Activated naive CD8-positive, alpha-beta T cell treated with anti-CD3 and anti-CD28 coated beads, Interleukin-2, amount 10 ng/mL, durations not matched to agents 7 days and 5 days (primary cell): ENCODE data around the gene KCNH1. TPM values are rescaled to one million over a fixed set of nuclear protein-coding genes. Genes with fewer than 3 reads are reported as not detected.

Source experiments
- ATAC-seq: fragments of 150-1000 bp; cut with Tn5 transposase; one replicate; pipeline ENCODE4 v1.10.0; 2021; ENCODE audit warnings: low read depth, moderate library complexity
- POLR2A ChIA-PET: fragments of 350-600 bp; sonication (Branson Sonifier 250); formaldehyde crosslinking; loops from one replicate; lab custom pipeline; 2021; ENCODE audit warnings: antibody characterized with exemption; lab: Charles Lee
- DNase-seq: peaks from one replicate; pipeline ENCODE4 v3.0.0; 2021
- H3K27ac Mint-ChIP-seq: one replicate; pipeline ENCODE4 v1.8.0; 2022; ENCODE audit warnings: mild to moderate bottlenecking, mixed read lengths
- H3K27me3 Mint-ChIP-seq: one replicate; pipeline ENCODE4 v1.8.0; 2022; ENCODE audit warnings: mild to moderate bottlenecking, moderate library complexity, mixed read lengths
- H3K36me3 Mint-ChIP-seq: one replicate; pipeline ENCODE4 v1.8.0; 2021; ENCODE audit warnings: mild to moderate bottlenecking, mixed read lengths
- H3K4me1 Mint-ChIP-seq: one replicate; pipeline ENCODE4 v1.8.0; 2021; ENCODE audit warnings: mixed read lengths
- H3K4me3 Mint-ChIP-seq: one replicate; pipeline ENCODE4 v1.8.0; 2022; ENCODE audit warnings: mild to moderate bottlenecking, moderate library complexity, mixed read lengths
- H3K9me3 Mint-ChIP-seq: one replicate; pipeline ENCODE4 v1.8.0; 2021; ENCODE audit warnings: mixed read lengths
- total RNA-seq, 2 experiments: library from RNA; stranded (reverse); gene quantifications; one replicate each; pipeline ENCODE4 v1.2.3, GENCODE V29; 2021

The KCNH1 gene
- total RNA-seq, 2 experiments from 2014 or later: not detected

DNA sequence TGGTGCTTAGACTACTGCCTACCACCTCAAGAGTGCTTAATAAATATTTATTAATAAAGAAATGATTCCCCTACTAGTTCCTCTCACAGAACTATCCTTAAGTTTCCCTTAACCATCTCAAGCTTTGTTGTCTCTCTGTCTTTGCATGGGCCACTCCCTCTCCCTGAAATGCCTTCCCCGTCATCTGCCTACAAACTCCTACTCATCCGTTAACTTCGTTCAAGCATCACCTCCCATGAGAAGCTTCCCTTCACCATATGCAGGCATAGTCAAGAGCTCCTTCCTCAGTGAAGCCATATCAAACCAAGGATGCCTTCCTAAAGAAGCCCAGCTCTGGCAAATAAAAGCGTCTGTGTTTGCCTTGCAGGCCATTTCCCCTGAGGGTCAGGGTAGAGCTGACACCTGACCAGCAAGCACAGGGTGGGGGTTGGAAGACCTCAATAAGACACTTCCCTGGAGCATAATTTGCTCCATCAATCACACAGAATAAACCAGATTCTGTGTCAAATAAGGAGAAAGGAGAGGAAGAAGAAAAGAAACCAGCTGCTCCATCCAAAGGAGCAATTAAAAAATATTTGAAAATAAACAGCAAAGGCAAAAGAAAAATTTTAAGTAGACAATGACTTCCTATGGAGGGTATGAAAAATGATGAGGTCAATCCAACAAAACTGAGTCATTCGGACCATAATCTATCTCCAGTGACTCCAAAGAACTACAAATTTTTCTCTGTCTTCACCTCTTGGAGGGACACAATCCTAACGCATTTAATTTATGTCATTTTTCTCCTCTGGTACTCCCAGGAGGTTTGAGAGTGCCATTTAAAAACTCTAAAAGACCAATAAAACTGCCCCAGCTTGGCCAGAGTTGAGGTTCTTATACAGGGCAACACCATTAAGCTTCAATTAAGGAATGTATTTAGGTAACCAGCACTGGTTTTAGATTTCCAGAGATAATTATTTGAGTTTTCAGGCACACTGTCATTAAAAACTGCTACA, 303.6 kb downstream of the KCNH1 start:
- H3K4me3 Mint-ChIP-seq: no peak overlapping the region
- DNase-seq (no peak), ATAC-seq (no peak)
- POLR2A ChIA-PET: no interaction called here
- no peaks in the 10 kb centered on the region for H3K36me3 Mint-ChIP-seq
- H3K4me1 Mint-ChIP-seq: no peaks in the 10 kb centered on the region
- peaks cover 7% of the 10 kb centered on the region for H3K27me3 Mint-ChIP-seq
- no peaks in the 10 kb centered on the region for H3K9me3 Mint-ChIP-seq
- no peak overlapping the region for H3K27ac Mint-ChIP-seq

DNA sequence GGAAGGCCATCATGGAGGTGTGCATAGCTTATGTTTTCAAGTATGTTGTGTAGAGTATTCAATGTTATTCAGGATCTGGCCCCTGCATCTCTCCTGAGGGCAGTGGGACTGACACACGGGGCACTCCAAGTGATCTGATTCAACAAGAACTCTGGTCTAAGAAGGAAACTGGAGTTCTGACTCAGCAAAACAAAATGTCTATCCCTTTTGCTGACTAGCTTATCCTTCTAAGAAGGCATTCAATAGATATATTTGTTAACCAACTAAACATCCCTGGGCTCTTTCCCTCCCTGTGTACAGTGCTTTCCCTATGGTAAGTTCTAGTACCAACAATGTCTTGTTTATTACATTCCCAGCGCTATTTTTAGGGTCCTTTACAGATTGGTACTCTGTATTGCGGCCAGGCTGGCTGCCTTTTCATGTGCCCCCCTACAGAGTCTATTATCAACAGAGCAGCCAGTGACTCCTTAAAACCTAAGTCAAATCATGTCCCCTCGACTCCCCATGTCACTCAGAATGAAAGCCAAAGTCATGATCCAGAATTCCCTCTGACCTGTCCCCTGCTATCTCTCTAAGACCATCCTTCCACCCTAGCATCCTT, 304.9 kb downstream of the KCNH1 start:
- Mint-ChIP-seq H3K4me3 (no peak overlapping the region), H3K36me3 (no peaks in the 10 kb centered on the region), H3K27me3 (peaks cover 9% of the 10 kb centered on the region), H3K4me1 (no peaks in the 10 kb centered on the region), H3K9me3 (no peaks in the 10 kb centered on the region), H3K27ac (no peak overlapping the region)
- POLR2A ChIA-PET: no interaction called here
- ATAC-seq (no peak), DNase-seq (no peak)

DNA sequence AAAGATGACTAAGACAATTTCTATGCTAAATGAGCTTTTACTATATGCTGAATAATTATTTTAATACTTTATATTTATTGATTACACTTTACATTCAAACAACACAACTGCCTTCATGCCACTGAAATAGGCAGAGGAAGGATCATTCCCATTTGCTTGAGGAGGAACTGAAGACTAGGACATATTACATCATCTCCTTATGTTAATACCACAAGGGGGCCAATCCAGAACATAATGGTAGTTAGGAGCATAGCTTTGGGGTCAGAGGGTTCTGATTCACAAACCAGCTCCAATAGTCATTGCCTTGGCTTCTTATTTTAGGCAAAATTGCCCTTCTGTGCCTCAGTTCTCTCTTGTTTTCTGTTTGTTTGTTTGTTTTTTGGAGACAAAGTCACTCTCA, 306.5 kb downstream of the KCNH1 start:
- Mint-ChIP-seq H3K9me3 (no peaks in the 10 kb centered on the region), H3K4me3 (no peak overlapping the region), H3K27me3 (peaks cover 9% of the 10 kb centered on the region), H3K36me3 (no peaks in the 10 kb centered on the region), H3K4me1 (no peaks in the 10 kb centered on the region), H3K27ac (no peak overlapping the region)
- POLR2A ChIA-PET: no interaction called here
- ATAC-seq: no peak
- DNase-seq: no peak

DNA sequence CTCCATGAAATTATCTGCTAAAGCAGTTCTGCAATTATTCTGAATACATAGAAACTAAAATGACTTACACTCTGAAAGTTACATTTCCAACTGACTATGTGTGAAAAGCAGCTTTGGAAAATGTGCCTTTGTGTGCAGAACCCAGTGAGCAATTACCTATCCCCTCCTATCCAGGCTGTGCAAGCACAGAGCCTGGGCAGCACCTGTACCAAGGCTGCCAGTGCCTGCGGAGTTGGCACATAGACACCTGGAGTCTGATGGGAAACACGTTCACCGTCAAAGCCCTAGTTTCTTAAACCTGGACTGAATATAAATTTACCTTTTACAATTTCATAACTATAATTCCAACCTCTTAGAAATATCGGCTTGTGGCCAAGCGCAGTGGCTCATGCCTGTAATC, 307.3 kb downstream of the KCNH1 start:
- no peak for DNase-seq
- POLR2A ChIA-PET: no interaction called here
- H3K4me3 Mint-ChIP-seq: no peak overlapping the region
- no peaks in the 10 kb centered on the region for H3K36me3 Mint-ChIP-seq
- no peak overlapping the region for H3K27ac Mint-ChIP-seq
- peaks cover 9% of the 10 kb centered on the region for H3K27me3 Mint-ChIP-seq
- no peak for ATAC-seq
- no peaks in the 10 kb centered on the region for H3K4me1 Mint-ChIP-seq
- H3K9me3 Mint-ChIP-seq: no peaks in the 10 kb centered on the region

DNA sequence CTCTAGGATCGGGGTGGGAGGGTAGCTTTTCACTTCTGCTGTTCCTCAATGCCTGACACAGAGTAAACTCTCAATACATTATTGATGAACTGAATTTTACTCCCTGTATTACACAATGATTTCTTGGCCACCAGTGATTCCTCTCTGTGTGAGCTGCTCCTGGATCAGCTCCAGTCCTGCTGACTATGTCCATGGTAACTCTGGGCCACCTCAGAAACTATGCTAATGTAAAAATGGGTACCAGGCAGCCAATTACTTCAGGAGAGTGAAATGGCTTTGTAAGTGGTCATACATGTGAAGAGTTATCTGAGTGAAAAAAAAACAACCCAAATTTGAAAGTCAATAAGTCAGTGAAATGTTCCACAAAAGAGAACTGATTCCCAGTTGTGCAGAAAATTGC, 311.0 kb downstream of the KCNH1 start:
- ATAC-seq (no peak), DNase-seq (no peak)
- H3K27ac Mint-ChIP-seq: no peak overlapping the region
- no peaks in the 10 kb centered on the region for H3K4me1 Mint-ChIP-seq
- peaks cover 10% of the 10 kb centered on the region for H3K27me3 Mint-ChIP-seq
- no peaks in the 10 kb centered on the region for H3K9me3 Mint-ChIP-seq
- no peak overlapping the region for H3K4me3 Mint-ChIP-seq
- H3K36me3 Mint-ChIP-seq: no peaks in the 10 kb centered on the region
- POLR2A ChIA-PET: no interaction called here

DNA sequence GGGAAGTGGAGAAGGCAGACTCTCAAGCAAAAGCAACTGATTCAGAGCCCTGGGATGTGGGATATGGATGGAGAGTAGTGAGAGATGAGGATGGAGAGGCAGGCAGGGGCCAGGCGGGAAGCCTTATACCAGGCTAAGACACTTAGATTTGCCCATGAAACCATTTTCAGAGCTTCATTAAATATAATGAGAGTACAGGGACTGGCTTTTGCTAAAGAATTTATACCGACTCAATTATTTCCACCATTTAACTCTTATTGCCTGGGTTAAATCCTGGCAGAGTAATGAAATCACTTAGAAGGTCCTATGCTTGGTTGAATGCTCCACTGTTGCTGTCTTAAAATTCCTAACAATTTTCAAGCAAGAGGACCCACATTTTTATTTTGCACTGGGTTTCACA, 311.7 kb downstream of the KCNH1 start:
- Mint-ChIP-seq H3K27me3 (peaks cover 10% of the 10 kb centered on the region), H3K4me3 (no peak overlapping the region), H3K4me1 (no peaks in the 10 kb centered on the region), H3K27ac (no peak overlapping the region), H3K9me3 (no peaks in the 10 kb centered on the region), H3K36me3 (no peaks in the 10 kb centered on the region)
- no peak for DNase-seq
- POLR2A ChIA-PET: no interaction called here
- no peak for ATAC-seq

DNA sequence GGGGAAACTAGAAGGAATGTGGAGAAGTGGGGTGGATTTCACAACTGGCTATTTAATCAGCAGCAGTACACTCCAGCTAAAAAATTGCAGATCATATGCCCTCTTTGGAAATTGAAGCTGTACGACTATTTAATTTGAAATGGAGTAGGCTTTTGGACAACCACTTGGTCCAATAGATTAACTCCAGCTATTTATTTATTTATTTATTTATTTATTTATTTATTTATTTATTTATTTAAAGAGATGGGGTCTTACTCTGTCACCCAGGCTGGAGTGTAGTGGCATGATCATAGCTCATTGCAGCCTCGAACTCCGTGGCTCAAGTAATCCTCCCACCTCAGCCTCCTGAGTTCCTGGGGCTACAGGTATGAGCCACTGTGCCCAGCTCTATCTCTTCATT, 312.3 kb downstream of the KCNH1 start:
- ATAC-seq: no peak
- no peaks in the 10 kb centered on the region for H3K4me1 Mint-ChIP-seq
- H3K36me3 Mint-ChIP-seq: no peaks in the 10 kb centered on the region
- POLR2A ChIA-PET: no interaction called here
- H3K27me3 Mint-ChIP-seq: peaks cover 10% of the 10 kb centered on the region
- H3K4me3 Mint-ChIP-seq: no peak overlapping the region
- no peak for DNase-seq
- no peak overlapping the region for H3K27ac Mint-ChIP-seq
- H3K9me3 Mint-ChIP-seq: no peaks in the 10 kb centered on the region

DNA sequence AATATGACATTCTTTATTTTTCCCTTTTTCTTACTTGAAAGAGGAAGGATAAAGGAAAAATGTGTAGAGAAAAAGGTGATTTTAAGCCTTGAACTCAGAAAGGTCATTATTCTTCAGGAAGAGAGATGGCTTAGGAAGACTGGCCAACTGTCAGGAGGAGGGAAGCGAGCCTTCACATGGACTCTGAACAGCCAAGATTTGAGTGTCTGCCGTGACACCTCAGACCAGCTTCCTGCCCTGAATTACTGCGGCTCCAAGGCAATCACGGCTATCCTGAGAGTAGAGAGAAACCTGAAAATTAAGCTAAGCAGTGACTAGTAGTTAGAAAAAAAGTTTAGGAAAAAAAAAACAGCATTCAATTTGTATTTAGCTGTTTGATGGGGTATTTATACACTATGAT, 314.7 kb downstream of the KCNH1 start:
- no peak for ATAC-seq
- POLR2A ChIA-PET: no interaction called here
- Mint-ChIP-seq H3K27me3 (peaks cover 5% of the 10 kb centered on the region), H3K4me3 (no peak overlapping the region), H3K9me3 (no peaks in the 10 kb centered on the region), H3K27ac (no peak overlapping the region), H3K36me3 (no peaks in the 10 kb centered on the region), H3K4me1 (no peaks in the 10 kb centered on the region)
- DNase-seq: no peak

DNA sequence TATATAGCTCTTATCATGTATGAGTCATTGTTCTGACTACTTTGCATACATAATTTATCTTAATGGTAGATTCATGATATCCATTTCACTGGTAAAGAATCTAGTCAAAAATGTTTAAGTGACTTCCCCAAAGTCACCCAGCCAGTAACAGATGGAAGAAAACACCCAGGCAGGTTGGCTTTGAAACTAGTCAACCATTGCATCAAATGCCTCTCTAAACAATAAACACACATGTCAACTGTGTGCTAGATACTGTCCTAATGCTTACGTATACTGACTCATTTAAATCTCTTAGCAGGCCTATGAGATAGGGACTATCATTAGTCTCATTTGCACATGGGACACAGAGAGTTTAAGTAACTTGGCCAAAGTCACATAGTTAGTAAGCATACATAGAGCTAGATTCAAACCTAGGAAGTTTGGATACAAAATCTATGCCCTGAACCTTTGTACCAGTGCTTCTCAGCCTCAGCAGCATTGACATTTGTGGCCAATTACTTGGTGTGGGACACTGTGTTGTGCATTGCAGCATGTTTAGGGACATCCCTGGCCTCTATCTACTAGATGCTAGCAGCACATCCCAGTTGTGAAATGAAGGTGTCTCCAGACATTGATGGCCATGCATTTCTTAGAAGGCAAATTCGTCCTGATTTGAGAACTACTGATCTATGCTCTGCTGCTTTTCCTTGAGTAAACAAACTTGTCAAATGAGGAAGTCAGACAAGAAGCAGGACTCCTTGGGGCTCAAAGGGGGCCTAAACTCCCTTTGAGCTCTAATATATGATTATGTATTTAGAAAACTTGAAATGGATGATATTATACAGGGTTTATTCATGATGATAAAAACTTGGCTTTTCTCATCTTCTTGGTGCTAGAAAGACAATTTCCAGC, 316.3 kb downstream of the KCNH1 start:
- Mint-ChIP-seq H3K36me3 (no peaks in the 10 kb centered on the region), H3K9me3 (no peaks in the 10 kb centered on the region), H3K4me3 (no peak overlapping the region), H3K4me1 (no peaks in the 10 kb centered on the region), H3K27me3 (peaks cover 9% of the 10 kb centered on the region), H3K27ac (no peak overlapping the region)
- POLR2A ChIA-PET: no interaction called here
- DNase-seq (no peak), ATAC-seq (no peak)

DNA sequence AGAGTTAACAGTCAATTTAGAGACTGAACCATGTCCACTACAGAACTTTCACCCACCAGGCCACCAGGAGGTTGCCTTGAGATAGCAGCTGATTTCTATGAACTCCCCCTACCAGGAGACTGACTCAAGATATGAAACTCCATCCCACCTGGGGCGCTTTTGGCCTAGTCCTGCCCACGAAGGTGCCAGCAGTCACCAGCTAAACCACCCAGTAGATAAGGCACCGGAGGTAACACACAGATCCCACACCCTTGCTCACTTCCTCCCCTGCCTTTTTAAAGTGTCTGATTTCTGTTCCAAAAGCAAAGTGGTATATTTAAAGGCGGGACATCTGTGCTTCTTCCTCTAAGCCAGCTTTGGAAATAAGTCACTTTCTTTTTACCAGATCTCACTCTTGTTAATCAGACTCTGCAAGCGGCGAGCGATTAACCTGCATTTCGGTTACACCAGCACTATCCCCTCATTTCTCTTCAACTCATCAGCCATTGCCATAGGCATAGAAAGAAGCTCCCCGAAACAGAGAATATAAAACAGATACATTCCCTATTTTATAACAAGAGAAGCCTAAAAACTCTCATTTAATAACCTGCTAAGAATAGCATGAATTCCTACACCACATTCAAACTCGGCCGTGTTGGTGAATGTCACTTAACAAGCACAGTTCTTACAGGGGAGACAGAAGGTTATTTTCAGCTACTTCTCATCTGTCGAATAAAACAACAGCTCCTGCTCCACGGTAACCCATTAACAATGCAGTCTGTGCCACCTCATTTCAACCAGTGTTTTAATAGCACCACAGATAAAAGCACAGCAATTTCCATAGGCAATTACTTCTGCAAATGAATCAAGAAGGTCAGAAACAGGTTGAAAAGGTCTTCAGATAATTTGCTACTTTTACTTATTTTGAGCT, 318.1 kb downstream of the KCNH1 start:
- Mint-ChIP-seq H3K4me1 (no peaks in the 10 kb centered on the region), H3K9me3 (no peaks in the 10 kb centered on the region), H3K27ac (no peak overlapping the region), H3K36me3 (no peaks in the 10 kb centered on the region), H3K4me3 (no peak overlapping the region), H3K27me3 (peaks cover 11% of the 10 kb centered on the region)
- ATAC-seq: no peak
- POLR2A ChIA-PET: no interaction called here
- DNase-seq: no peak

DNA sequence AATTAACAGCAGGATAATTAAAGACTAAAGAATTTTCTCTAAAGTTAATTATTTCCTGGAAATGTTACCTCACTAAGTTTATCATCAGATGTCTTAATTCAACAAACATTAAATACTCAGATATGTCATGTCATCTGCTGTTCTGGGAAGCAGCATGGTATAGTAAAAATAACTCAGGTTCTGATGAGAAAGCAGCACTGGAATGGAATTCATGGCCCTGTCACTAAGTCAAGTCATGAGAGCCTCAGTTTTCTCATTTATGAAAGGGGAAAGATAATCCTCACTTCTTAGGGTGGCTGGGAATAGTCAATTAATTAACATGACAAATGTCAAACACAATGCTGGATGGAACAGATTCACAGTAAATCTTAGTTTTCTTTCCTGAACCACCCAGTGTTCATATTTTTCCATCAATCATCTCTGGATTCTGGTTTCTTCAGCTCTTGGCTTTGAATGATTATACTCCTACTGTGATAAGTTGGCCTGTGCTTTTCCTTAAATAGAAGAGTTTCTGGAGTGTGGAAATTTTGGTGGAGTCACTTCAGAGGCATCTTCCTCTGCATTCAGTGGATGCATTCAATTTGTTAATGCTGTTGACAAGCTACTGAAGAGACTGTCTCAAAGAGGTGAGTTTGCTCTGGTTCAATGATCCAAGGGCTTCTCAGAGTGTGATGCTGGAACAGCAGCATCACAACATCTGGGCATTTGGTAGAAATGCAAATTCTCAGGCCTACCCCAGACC, 319.4 kb downstream of the KCNH1 start:
- Mint-ChIP-seq H3K27ac (no peak overlapping the region), H3K27me3 (peaks cover 13% of the 10 kb centered on the region), H3K4me3 (no peak overlapping the region), H3K36me3 (no peaks in the 10 kb centered on the region), H3K9me3 (no peaks in the 10 kb centered on the region), H3K4me1 (no peaks in the 10 kb centered on the region)
- DNase-seq (no peak), ATAC-seq (no peak)
- POLR2A ChIA-PET: no interaction called here

DNA sequence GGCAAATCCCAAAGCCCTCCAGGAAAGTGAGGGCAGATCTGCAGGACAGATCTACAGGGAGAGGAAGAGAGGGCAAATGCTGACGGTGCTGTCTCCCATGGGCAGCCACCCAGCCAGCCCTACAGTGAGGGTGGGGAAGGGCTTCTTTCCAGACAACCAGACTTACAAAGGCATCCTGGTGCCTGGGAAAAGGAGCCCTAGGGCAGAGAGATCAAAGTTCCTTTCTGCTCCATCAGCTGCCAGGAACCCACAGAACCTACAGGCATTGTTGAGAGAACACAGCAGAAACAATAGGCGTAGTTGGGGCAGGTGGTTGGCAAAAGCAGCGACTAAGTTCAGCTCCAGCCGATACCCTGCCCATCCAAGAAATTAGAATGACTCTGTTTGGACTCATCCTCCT, 332.4 kb downstream of the KCNH1 start:
- Mint-ChIP-seq H3K36me3 (no peaks in the 10 kb centered on the region), H3K4me1 (no peaks in the 10 kb centered on the region), H3K27ac (no peak overlapping the region), H3K27me3 (peaks cover 6% of the 10 kb centered on the region), H3K4me3 (no peak overlapping the region), H3K9me3 (no peaks in the 10 kb centered on the region)
- ATAC-seq (no peak), DNase-seq (no peak)
- POLR2A ChIA-PET: no interaction called here
